WI38 (cell line): Measurements from ENCODE around the gene RAB11FIP3.

Source experiments
- H3K4me3 ChIP-seq: 2 replicates; pipeline ENCODE4 v1.5.1; 2011; ENCODE audit warnings: low read depth, mild to moderate bottlenecking, control low read depth, low read length
- CTCF ChIP-seq: IDR thresholded peaks from 2 replicates; pipeline ENCODE4 v1.5.1; 2012; ENCODE audit warnings: low read depth, mild to moderate bottlenecking, control low read depth, low read length

The RAB11FIP3 gene

GRCh38 chr16:454397-454940 lies 29.0 kb downstream of the RAB11FIP3 start:
- no peak for TF ChIP-seq CTCF
- no peak overlapping the region for H3K4me3 ChIP-seq

- H3K4me3 ChIP-seq = no peak overlapping the region
- TF ChIP-seq CTCF = no peak
These were observed 30.0 kb downstream of the RAB11FIP3 start for GRCh38 chr16:455453-455852.

GRCh38 chr16:456891-457483 lies 31.5 kb downstream of the RAB11FIP3 start:
- TF ChIP-seq CTCF = no peak
- no peak overlapping the region for H3K4me3 ChIP-seq

GRCh38 chr16:457732-458400 lies 32.4 kb downstream of the RAB11FIP3 start:
- no peak for TF ChIP-seq CTCF
- no peak overlapping the region for H3K4me3 ChIP-seq

GRCh38 chr16:459761-460160 lies 34.3 kb downstream of the RAB11FIP3 start:
- H3K4me3 ChIP-seq = no peak overlapping the region
- TF ChIP-seq CTCF = no peak

GRCh38 chr16:460787-461186 lies 35.3 kb downstream of the RAB11FIP3 start:
- TF ChIP-seq CTCF = no peak
- H3K4me3 ChIP-seq = no peak overlapping the region

- no peak for TF ChIP-seq CTCF
- no peak overlapping the region for H3K4me3 ChIP-seq
These were observed 37.6 kb downstream of the RAB11FIP3 start for GRCh38 chr16:463071-463470.
